ENCODE measurements around the gene NPAS3. TPM values are rescaled to one million over a fixed set of nuclear protein-coding genes. Genes with fewer than 3 reads are reported as not detected.

The NPAS3 gene
- total and polyA plus RNA-seq, 2 of the 8 experiments (the other 6 are each of a cell fraction or from before 2014, with no cell fraction given): 0.11 to 0.60 TPM

DNA sequence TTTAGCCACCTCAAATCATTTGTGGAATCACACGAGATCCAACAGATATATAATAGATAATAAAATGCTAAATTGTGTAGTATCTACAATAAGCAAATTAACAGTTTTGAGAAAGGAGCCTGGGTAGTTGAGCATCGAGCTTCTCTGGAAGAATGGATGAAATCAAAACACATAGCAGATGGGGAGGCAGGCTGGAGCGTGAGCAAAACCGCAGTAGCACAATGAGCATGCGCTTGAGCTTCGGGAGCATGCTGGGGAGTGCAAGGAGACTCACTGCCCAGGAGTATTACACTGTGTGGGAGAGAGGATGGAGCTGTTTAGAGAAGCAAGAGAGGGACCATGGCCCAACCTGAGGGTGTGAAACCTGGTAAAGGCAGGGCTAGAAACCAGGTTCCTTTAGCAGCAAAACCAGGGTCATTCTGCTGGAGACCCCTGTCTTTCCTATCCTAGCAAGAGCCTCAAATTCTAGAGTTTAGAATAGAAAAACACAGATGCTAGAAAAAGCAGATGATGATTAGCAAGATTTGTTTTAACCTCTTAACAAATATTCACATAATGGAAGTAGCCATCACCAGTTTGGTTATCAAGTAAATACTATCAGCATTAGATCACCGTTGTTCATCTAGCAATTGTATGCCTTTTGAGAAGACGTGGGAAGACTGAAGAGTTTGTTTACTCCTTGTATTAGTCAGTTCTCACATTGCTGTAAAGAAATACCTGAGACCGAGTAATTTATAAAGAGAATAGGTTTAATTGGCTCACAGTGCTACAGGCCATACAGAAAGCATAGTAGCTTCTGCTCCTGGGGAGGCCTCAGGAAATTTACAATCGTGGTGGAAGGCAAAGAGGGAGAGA, 527.4 kb downstream of the NPAS3 start:
- Histone ChIP-seq H3K9ac (replicated peaks in 1 of 4; ENCODE audit: extremely low read depth in 1 of 4, low read depth in 3 of 4, low read length in 3 of 4) (no peak overlapping the region; a peak in 1 of 7 replicates), H2BK15ac (ENCODE audit: low read length) (no peak overlapping the region), H2BK120ac (replicated peaks; ENCODE audit: low read depth, low read length) (no peak overlapping the region), H3K18ac (ENCODE audit: extremely low read depth, low read length) (no peak overlapping the region), H3K79me2 (ENCODE audit: control insufficient read depth in 1 of 2, insufficient read depth in 2 of 2, low read length in 2 of 2) (no peaks in the 10 kb centered on the region), H3K36me3 (ENCODE audit: control insufficient read depth in 2 of 4, insufficient read depth in 4 of 4, low read length in 3 of 4) (no peaks in the 10 kb centered on the region), H3K4me2 (ENCODE audit: insufficient read depth in 1 of 2, low read depth in 2 of 2, low read length in 2 of 2) (no peak overlapping the region), H4K8ac (ENCODE audit: extremely low read depth, insufficient read depth, low read length) (no peak overlapping the region), H3K14ac (ENCODE audit: insufficient read length) (no peak overlapping the region), H2BK12ac (ENCODE audit: low read depth, low read length) (no peak overlapping the region), H3K79me1 (ENCODE audit: low read depth, low read length) (no peaks in the 10 kb centered on the region), H3K4me1 (replicated peaks in 1 of 4; ENCODE audit: control insufficient read depth in 3 of 4, insufficient read depth in 4 of 4, low read length in 3 of 4) (peaks cover 0 to 2% (median 0%) of the 10 kb centered on the region in 4 experiments; a peak in 3 of 7 replicates), H2AFZ (ENCODE audit: low read length) (no peak overlapping the region), H3K27me3 (replicated peaks in 1 of 4; ENCODE audit: control insufficient read depth in 3 of 4, extremely low read depth in 1 of 4, insufficient read depth in 3 of 4, low read length in 3 of 4) (no peaks in the 10 kb centered on the region), H2AK5ac (ENCODE audit: low read depth, low read length) (no peak overlapping the region), H4K5ac (ENCODE audit: insufficient read length, low read depth, low read length) (no peak overlapping the region), H3K23ac (ENCODE audit: insufficient read length) (no peak overlapping the region), H2BK5ac (ENCODE audit: low read depth, low read length) (no peak overlapping the region), H3K9me3 (ENCODE audit: insufficient read depth in 2 of 2, low read depth in 1 of 2, low read length in 1 of 2) (no peaks in the 10 kb centered on the region), H3K4me3 (ENCODE audit: extremely low read depth in 1 of 4, insufficient read depth in 2 of 4, low read depth in 3 of 4, low read length in 4 of 4) (no peak overlapping the region), H3K23me2 (ENCODE audit: low read depth, low read length) (no peaks in the 10 kb centered on the region), H2BK20ac (ENCODE audit: low read length) (no peak overlapping the region), H3K27ac (ENCODE audit: low read depth, low read length) (no peak overlapping the region), H4K20me1 (replicated peaks in 1 of 2; ENCODE audit: control insufficient read depth in 1 of 2, insufficient read depth in 2 of 2, low read length in 2 of 2) (no peaks in the 10 kb centered on the region), H3K4ac (replicated peaks; ENCODE audit: insufficient read length, low read depth, low read length) (no peak overlapping the region), H4K91ac (replicated peaks; ENCODE audit: insufficient read length, low read length) (no peak overlapping the region), H3K56ac (replicated peaks; ENCODE audit: insufficient read length, low read depth, low read length) (no peak overlapping the region)
- no peak for TF ChIP-seq ASH2L (IDR thresholded peaks at IDR 0.05; ENCODE audit: low read length)
- no peak for TF ChIP-seq RNF2 (IDR thresholded peaks at IDR 0.05; ENCODE audit: borderline replicate concordance, low read depth, low read length, missing control alignments, poor library complexity, severe bottlenecking)
- TF ChIP-seq E2F6 (IDR thresholded peaks at IDR 0.05): no peak
- no peak for TF ChIP-seq BRCA1 (IDR thresholded peaks at IDR 0.05; ENCODE audit: low read depth, low read length)
- TF ChIP-seq CEBPB (IDR thresholded peaks at IDR 0.05; ENCODE audit: low read depth, low read length): no peak
- TF ChIP-seq RXRA (IDR thresholded peaks at IDR 0.05; ENCODE audit: insufficient read depth, low read depth, low read length): no peak
- TF ChIP-seq TAF1 (IDR thresholded peaks at IDR 0.05; ENCODE audit: low read depth, low read length): no peak
- no peak for TF ChIP-seq MAX (IDR thresholded peaks at IDR 0.05)
- no peak for TF ChIP-seq TCF12 (IDR thresholded peaks at IDR 0.05; ENCODE audit: low read depth, low read length)
- 90% methylated on average over 10 of the region's 10 CpGs; no CpG with 5 or more reads in 1 of the 2 experiments for WGBS, 2 experiments (ENCODE audit: extremely low coverage in 1 of 2, insufficient coverage in 1 of 2, insufficient read length in 1 of 2, insufficient replicate concordance in 2 of 2, low coverage in 1 of 2, low lambda C conversion rate in 2 of 2, missing lambda C conversion rate in 1 of 2)
- FAIRE-seq (no peak), DNase-seq (ENCODE audit: low read depth in 1 of 2, low spot score in 2 of 2) (no peak)
- ChIA-PET CTCF (ENCODE audit: partially characterized antibody) (interaction anchor here (2.2 kb wide), 1 partner anchor 13 kb away, joined by 7 read pairs; no protein-coding TSS in a partner anchor), POLR2A (ENCODE audit: partially characterized antibody) (no interaction called here)

All from H1 (cell line).